Fibroblast of pulmonary artery (primary cell): Measurements from ENCODE around the gene TTYH3.

Experiments
- DNase-seq: peaks from one replicate; pipeline ENCODE4 v3.0.0-alpha.2; 2010; ENCODE audit warnings: low read depth
- H3K4me3 ChIP-seq: replicated peaks from 2 replicates; pipeline ENCODE4 v1.5.1; 2011; ENCODE audit warnings: low read depth, mild to moderate bottlenecking, control low read depth, low read length, moderate library complexity
- TF ChIP-seq, protein P1 (sequence below): IDR thresholded peaks from 2 replicates; pipeline ENCODE4 v1.5.1; 2011; ENCODE audit warnings: mild to moderate bottlenecking, control low read depth, low read length, inconsistent platforms; ENCODE audit errors: missing control alignments

Gene TTYH3

GRCh38 chr7:2701424-2701823, 69.6 kb downstream of the TTYH3 start:
- no peak for DNase-seq
- H3K4me3 ChIP-seq, result no peak overlapping the region
- TF ChIP-seq, protein P1, sequence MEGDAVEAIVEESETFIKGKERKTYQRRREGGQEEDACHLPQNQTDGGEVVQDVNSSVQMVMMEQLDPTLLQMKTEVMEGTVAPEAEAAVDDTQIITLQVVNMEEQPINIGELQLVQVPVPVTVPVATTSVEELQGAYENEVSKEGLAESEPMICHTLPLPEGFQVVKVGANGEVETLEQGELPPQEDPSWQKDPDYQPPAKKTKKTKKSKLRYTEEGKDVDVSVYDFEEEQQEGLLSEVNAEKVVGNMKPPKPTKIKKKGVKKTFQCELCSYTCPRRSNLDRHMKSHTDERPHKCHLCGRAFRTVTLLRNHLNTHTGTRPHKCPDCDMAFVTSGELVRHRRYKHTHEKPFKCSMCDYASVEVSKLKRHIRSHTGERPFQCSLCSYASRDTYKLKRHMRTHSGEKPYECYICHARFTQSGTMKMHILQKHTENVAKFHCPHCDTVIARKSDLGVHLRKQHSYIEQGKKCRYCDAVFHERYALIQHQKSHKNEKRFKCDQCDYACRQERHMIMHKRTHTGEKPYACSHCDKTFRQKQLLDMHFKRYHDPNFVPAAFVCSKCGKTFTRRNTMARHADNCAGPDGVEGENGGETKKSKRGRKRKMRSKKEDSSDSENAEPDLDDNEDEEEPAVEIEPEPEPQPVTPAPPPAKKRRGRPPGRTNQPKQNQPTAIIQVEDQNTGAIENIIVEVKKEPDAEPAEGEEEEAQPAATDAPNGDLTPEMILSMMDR, result no peak

DNA sequence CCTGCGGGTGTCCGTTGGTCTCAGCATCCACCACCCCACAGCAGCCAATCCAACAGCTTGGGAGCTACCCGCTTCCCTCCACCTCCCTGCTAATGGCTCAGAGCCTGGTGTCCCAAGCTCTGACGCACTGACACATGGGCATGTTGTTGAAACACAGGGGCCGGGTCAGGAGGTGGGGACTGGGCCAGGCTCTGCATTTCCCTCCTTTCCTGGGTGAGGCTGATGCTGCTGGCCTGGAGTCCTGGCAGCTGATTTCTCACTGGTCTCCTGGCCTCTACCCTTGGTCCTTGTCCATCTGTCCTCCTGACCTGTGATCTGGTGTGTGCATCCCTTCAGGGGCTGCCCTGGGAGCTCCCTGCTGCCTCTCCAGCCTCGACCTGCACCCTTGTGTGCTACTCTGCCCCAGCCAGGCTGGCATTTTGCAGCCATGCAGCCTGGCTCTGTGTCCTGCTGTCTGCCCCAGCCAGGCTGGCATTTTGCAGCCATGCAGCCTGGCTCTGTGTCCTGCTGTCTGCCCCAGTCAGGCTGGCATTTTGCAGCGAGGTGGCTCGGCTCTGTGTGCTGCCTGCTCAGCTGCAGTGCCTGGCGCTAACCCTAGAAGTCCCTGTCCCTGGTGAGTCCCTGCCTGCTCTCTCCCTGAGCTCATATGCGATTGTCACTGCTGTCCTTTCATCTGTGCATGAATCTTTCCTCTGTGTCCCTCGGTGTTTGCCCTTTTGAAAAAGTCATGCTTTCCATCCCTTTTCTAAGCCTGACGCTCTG, 70.2 kb downstream of the TTYH3 start:
- TF ChIP-seq, protein P1, result no peak
- H3K4me3 ChIP-seq, result no peak overlapping the region
- DNase-seq, result peak; percentile 55

DNA sequence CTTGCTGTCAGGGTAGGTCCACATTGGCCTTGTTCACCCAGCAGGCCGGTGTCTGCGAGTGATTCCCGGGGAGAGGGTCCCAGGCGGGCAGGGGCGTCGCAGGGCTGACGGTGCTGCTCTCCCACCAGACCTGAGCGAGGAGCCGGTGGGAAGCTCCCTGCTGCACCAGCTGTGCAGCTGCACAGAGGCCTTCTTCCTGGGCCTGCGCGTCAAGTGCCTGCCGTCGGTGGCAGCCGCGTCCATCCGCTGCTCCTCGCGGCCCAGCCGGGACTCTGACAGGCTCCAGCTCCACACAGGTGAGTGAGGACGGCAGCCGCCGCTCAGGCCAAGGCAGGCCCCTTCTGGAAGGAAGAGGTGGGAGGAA, 70.8 kb downstream of the TTYH3 start:
- no peak overlapping the region for H3K4me3 ChIP-seq
- TF ChIP-seq, protein P1, result no peak
- no peak for DNase-seq

DNA sequence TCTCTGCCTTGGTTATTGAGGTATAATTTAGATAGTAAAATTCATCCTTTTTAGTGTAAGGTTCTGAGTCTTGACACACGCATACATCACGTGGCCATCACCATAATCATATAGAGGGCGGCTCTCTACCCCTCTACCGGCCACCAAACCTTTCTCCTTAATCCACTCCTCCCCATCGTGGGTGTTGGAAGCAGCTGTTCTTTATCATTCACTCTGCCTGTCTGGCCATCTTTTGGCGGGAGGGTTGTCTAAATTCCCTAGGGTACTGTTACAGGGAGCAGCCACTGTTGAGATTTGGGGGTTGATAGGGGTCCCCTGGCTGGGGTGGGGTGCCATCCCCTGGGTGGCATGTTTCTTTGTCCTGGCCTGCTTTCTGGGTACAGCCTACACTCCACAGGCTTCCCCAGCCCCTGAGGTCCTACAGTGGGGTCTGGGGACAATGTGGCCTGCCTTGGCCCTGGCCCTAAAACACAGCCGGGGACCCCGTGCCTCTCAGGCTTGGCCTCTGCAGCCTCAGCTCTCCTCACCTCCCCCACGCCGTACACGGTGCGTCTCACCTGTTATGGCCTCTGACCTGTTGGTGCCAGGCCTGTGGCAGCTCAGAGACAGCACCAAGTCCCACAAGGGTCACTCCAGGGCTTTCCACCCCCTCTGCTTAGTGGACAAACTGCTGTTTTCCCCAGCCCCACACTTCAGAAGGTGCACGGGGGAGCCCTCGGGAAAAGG, 73.7 kb downstream of the TTYH3 start:
- no peak overlapping the region for H3K4me3 ChIP-seq
- no peak for DNase-seq
- TF ChIP-seq, protein P1, result no peak

DNA sequence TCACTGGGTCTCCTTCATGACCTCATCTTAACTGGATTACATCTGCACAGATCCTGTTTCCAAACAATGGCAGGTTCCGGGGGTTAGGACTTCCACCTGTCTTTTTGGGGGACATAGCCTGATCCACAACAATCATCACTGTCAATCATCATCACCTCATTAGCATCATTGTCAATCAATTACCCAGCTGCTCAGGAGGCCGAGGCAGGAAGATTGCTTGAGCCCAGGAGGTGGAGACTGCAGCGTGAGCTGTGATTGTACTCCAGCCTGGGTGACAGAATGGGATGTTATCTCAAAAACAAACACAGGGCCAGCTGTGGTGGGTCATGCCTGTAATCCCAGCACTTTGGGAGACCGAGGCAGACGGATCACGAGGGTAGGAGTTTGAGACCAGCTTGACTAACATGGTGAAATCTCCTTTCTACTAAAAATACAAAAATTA, 74.9 kb downstream of the TTYH3 start:
- H3K4me3 ChIP-seq, result no peak overlapping the region
- DNase-seq, result no peak
- TF ChIP-seq, protein P1, result no peak

- H3K4me3 ChIP-seq, result no peak overlapping the region
- DNase-seq, result no peak
- TF ChIP-seq, protein P1, result no peak
Measured at GRCh38 chr7:2707481-2707880, 75.7 kb downstream of the TTYH3 start.
